ENCODE results near the gene USH2A. TPM values are rescaled to one million over a fixed set of nuclear protein-coding genes. Genes with fewer than 3 reads are reported as not detected.
A peak's percentile ranks its signal among the peaks of the same experiment; 100 is the strongest.

Gene USH2A
- polyA plus RNA-seq, 1 donor from 2014 or later = 0.17 TPM

DNA sequence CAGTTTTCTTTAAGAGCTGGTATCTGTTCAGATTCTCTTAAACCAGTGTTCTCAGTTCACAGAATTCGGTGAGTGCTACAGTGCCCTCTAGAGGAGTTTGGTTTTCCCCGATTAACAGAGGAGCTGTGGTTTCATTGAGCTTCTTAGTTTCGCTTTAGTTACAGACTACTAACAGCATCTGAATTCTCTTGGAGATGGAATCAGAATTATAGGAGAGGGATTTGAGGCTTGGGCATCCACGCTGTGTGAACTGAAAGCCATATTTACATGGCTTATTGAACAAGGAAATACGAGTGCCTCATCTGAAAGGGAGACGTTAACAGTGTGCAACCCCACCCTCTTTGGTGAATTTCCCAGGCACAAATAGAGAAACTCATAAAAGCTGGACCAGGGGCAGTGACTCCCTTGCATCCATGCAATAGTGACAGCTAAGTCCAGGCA, 202.0 kb downstream of the USH2A start:
- H3K4me3 ChIP-seq (ENCODE audit: low read length) = no peak overlapping the region
- no peak overlapping the region for H2AFZ ChIP-seq (ENCODE audit: low read depth, low read length)
- no peaks in the 10 kb centered on the region for H3F3A ChIP-seq (ENCODE audit: insufficient read depth, low read length, poor library complexity, severe bottlenecking)
- H3K4me2 ChIP-seq (ENCODE audit: low read length) = no peak overlapping the region
- no peaks in the 10 kb centered on the region for H3K36me3 ChIP-seq (ENCODE audit: insufficient read depth, low read length)
- no peak overlapping the region for H3K27ac ChIP-seq (ENCODE audit: low read length)
- H3K9ac ChIP-seq (ENCODE audit: low read length) = no peak overlapping the region
- no peaks in the 10 kb centered on the region for H3K79me2 ChIP-seq (replicated peaks; ENCODE audit: insufficient read depth, low read length)
- H3K27me3 ChIP-seq (ENCODE audit: insufficient read depth, low read depth, low read length) = no peaks in the 10 kb centered on the region
- no peaks in the 10 kb centered on the region for H3K9me3 ChIP-seq (ENCODE audit: low read length)
- no peaks in the 10 kb centered on the region for H3K9me2 ChIP-seq (ENCODE audit: insufficient read depth, low read length)
- no peaks in the 10 kb centered on the region for H4K20me1 ChIP-seq (ENCODE audit: insufficient read depth)
- TF ChIP-seq TAF1 (IDR thresholded peaks at IDR 0.05; ENCODE audit: low read depth) (no peak), POLR2AphosphoS5 (IDR thresholded peaks at IDR 0.05) (no peak), RAD21 (conservative IDR thresholded peaks at IDR 0.05) (peak; percentile 59), SMC3 (conservative IDR thresholded peaks at IDR 0.05; ENCODE audit: poor library complexity) (peak; percentile 53)
- TF ChIP-seq, protein P1, sequence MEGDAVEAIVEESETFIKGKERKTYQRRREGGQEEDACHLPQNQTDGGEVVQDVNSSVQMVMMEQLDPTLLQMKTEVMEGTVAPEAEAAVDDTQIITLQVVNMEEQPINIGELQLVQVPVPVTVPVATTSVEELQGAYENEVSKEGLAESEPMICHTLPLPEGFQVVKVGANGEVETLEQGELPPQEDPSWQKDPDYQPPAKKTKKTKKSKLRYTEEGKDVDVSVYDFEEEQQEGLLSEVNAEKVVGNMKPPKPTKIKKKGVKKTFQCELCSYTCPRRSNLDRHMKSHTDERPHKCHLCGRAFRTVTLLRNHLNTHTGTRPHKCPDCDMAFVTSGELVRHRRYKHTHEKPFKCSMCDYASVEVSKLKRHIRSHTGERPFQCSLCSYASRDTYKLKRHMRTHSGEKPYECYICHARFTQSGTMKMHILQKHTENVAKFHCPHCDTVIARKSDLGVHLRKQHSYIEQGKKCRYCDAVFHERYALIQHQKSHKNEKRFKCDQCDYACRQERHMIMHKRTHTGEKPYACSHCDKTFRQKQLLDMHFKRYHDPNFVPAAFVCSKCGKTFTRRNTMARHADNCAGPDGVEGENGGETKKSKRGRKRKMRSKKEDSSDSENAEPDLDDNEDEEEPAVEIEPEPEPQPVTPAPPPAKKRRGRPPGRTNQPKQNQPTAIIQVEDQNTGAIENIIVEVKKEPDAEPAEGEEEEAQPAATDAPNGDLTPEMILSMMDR (IDR thresholded peaks at IDR 0.05; ENCODE audit: poor library complexity, severe bottlenecking) = peak; percentile 65
- TF ChIP-seq, protein P2, sequence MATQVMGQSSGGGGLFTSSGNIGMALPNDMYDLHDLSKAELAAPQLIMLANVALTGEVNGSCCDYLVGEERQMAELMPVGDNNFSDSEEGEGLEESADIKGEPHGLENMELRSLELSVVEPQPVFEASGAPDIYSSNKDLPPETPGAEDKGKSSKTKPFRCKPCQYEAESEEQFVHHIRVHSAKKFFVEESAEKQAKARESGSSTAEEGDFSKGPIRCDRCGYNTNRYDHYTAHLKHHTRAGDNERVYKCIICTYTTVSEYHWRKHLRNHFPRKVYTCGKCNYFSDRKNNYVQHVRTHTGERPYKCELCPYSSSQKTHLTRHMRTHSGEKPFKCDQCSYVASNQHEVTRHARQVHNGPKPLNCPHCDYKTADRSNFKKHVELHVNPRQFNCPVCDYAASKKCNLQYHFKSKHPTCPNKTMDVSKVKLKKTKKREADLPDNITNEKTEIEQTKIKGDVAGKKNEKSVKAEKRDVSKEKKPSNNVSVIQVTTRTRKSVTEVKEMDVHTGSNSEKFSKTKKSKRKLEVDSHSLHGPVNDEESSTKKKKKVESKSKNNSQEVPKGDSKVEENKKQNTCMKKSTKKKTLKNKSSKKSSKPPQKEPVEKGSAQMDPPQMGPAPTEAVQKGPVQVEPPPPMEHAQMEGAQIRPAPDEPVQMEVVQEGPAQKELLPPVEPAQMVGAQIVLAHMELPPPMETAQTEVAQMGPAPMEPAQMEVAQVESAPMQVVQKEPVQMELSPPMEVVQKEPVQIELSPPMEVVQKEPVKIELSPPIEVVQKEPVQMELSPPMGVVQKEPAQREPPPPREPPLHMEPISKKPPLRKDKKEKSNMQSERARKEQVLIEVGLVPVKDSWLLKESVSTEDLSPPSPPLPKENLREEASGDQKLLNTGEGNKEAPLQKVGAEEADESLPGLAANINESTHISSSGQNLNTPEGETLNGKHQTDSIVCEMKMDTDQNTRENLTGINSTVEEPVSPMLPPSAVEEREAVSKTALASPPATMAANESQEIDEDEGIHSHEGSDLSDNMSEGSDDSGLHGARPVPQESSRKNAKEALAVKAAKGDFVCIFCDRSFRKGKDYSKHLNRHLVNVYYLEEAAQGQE (IDR thresholded peaks at IDR 0.05; ENCODE audit: borderline replicate concordance) = no peak

DNA sequence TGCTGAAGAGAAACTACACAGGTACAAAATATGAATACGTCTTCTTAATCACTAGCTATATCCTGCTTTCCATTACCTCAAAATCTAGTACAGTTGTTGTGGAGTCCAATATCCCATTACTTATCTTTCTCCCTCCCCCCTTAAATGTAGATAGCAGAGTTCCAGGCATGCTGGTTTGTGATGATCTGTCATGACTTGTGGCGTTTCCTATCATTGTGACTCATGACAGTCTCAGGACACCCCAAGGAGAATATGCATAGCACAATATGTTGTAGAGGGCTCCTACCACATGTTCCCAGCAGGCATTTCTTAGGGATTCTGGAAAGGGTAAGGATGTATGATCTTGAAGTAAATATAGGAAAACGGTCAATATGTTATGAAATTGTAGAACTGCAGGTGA, 206.9 kb downstream of the USH2A start:
- Histone ChIP-seq H4K20me1 (ENCODE audit: insufficient read depth) (no peaks in the 10 kb centered on the region), H3F3A (ENCODE audit: insufficient read depth, low read length, poor library complexity, severe bottlenecking) (no peaks in the 10 kb centered on the region), H3K36me3 (ENCODE audit: insufficient read depth, low read length) (no peaks in the 10 kb centered on the region), H3K4me2 (ENCODE audit: low read length) (no peak overlapping the region), H3K27me3 (ENCODE audit: insufficient read depth, low read depth, low read length) (no peaks in the 10 kb centered on the region), H3K9me2 (ENCODE audit: insufficient read depth, low read length) (no peaks in the 10 kb centered on the region), H3K4me3 (ENCODE audit: low read length) (no peak overlapping the region), H2AFZ (ENCODE audit: low read depth, low read length) (no peak overlapping the region), H3K9me3 (ENCODE audit: low read length) (no peaks in the 10 kb centered on the region), H3K9ac (ENCODE audit: low read length) (no peak overlapping the region), H3K79me2 (replicated peaks; ENCODE audit: insufficient read depth, low read length) (no peaks in the 10 kb centered on the region), H3K27ac (ENCODE audit: low read length) (no peak overlapping the region)
- no peak for TF ChIP-seq MXI1 (conservative IDR thresholded peaks at IDR 0.05; ENCODE audit: poor library complexity, severe bottlenecking)
- TF ChIP-seq EZH2 (IDR thresholded peaks at IDR 0.05; ENCODE audit: borderline replicate concordance, insufficient read depth, low read length, poor library complexity, severe bottlenecking) = no peak

DNA sequence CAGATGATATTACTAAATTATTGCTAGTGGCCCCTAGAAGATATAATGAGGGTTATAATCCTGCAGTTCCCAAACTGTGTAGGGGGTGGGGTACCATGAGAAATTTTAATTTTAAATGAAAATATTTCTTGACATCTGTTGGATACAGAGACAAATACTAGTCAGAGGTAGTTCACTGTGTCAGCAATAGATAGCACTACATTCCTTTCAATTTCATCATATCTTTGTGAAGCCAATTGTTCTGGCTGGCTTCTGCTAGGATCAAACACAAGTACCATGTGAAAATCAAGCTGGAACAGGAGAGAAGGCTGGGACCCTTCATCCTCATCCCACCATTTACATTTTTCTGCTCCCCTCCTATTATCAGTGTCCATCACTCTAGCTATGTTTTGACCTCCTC, 208.1 kb downstream of the USH2A start:
- no peaks in the 10 kb centered on the region for H3K36me3 ChIP-seq (ENCODE audit: insufficient read depth, low read length)
- no peak overlapping the region for H3K27ac ChIP-seq (ENCODE audit: low read length)
- H3K27me3 ChIP-seq (ENCODE audit: insufficient read depth, low read depth, low read length) = no peaks in the 10 kb centered on the region
- no peaks in the 10 kb centered on the region for H3K79me2 ChIP-seq (replicated peaks; ENCODE audit: insufficient read depth, low read length)
- H3K9ac ChIP-seq (ENCODE audit: low read length) = no peak overlapping the region
- no peaks in the 10 kb centered on the region for H3F3A ChIP-seq (ENCODE audit: insufficient read depth, low read length, poor library complexity, severe bottlenecking)
- no peaks in the 10 kb centered on the region for H4K20me1 ChIP-seq (ENCODE audit: insufficient read depth)
- H3K9me3 ChIP-seq (ENCODE audit: low read length) = no peaks in the 10 kb centered on the region
- H3K9me2 ChIP-seq (ENCODE audit: insufficient read depth, low read length) = no peaks in the 10 kb centered on the region
- no peak overlapping the region for H2AFZ ChIP-seq (ENCODE audit: low read depth, low read length)
- TF ChIP-seq, protein P2 (IDR thresholded peaks at IDR 0.05; ENCODE audit: borderline replicate concordance) = no peak
- TF ChIP-seq, protein P1 (IDR thresholded peaks at IDR 0.05; ENCODE audit: poor library complexity, severe bottlenecking) = no peak
- no peak for TF ChIP-seq TAF1 (IDR thresholded peaks at IDR 0.05; ENCODE audit: low read depth)
- no peak for TF ChIP-seq EZH2 (IDR thresholded peaks at IDR 0.05; ENCODE audit: borderline replicate concordance, insufficient read depth, low read length, poor library complexity, severe bottlenecking)
- no peak for TF ChIP-seq MXI1 (conservative IDR thresholded peaks at IDR 0.05; ENCODE audit: poor library complexity, severe bottlenecking)
- no peak for TF ChIP-seq SMC3 (conservative IDR thresholded peaks at IDR 0.05; ENCODE audit: poor library complexity)
- no peak for TF ChIP-seq RAD21 (conservative IDR thresholded peaks at IDR 0.05)
- no peak for TF ChIP-seq POLR2AphosphoS5 (IDR thresholded peaks at IDR 0.05)
- TF ChIP-seq EP300 (conservative IDR thresholded peaks at IDR 0.05; ENCODE audit: poor library complexity, severe bottlenecking) = no peak
- H3K4me3 ChIP-seq (ENCODE audit: low read length) = no peak overlapping the region
- H3K4me2 ChIP-seq (ENCODE audit: low read length) = no peak overlapping the region
